ENCODE measurements around the gene TGFB2.

GRCh38 chr1:218462587-218462986 lies 117.5 kb downstream of the TGFB2 start:
- TF ChIP-seq EZH2phosphoT487 (IDR thresholded peaks at IDR 0.05; ENCODE audit: low read depth), result no peak
- no peak for TF ChIP-seq CTCF (IDR thresholded peaks at IDR 0.05; ENCODE audit: low read depth, low read length)
